HepG2 (cell line): ENCODE measurements around the gene SLC19A1. TPM values are rescaled to one million over a fixed set of nuclear protein-coding genes. Genes with fewer than 3 reads are reported as not detected.

Experiments
- CHD2 ChIP-seq: IDR thresholded peaks from 2 replicates; pipeline ENCODE4 v1.6.1; 2011; ENCODE audit warnings: low read depth, low read length, improper control_type of control experiment
- HOXA5 ChIP-seq: sonication (generic); formaldehyde crosslinking; IDR thresholded peaks from 2 replicates; pipeline ENCODE4 v1.4.0; 2020; ENCODE audit warnings: missing genetic modification reagents
- HOXD1 ChIP-seq: sonication (generic); formaldehyde crosslinking; IDR thresholded peaks from 2 replicates; pipeline ENCODE4 v1.5.0; 2020; ENCODE audit warnings: missing genetic modification reagents
- MAFG ChIP-seq: sonication (generic); formaldehyde crosslinking; IDR thresholded peaks from 2 replicates; pipeline ENCODE4 v1.5.1; 2020; ENCODE audit warnings: mild to moderate bottlenecking, missing genetic modification reagents
- NFYC ChIP-seq: IDR thresholded peaks from 2 replicates; pipeline ENCODE4 v1.6.1; 2016; ENCODE audit warnings: missing genetic modification reagents, missing compliant biosample characterization
- SNRNP70 ChIP-seq: fragments of 200-400 bp; formaldehyde crosslinking; IDR thresholded peaks from 2 replicates; pipeline ENCODE4 v1.6.1; 2017; ENCODE audit warnings: mild to moderate bottlenecking, low read depth, low read length, moderate library complexity
- SPEN ChIP-seq: sonication (generic); formaldehyde crosslinking; IDR thresholded peaks from 2 replicates; pipeline ENCODE4 v1.5.1; 2020; ENCODE audit warnings: low read depth, mild to moderate bottlenecking, missing genetic modification reagents
- ZBTB21 ChIP-seq: sonication (generic); formaldehyde crosslinking; IDR thresholded peaks from 2 replicates; pipeline ENCODE4 v1.4.0; 2020; ENCODE audit warnings: missing genetic modification reagents
- ZNF558 ChIP-seq: sonication (generic); formaldehyde crosslinking; IDR thresholded peaks from 2 replicates; pipeline ENCODE4 v1.9.0; 2022; ENCODE audit warnings: mild to moderate bottlenecking, missing genetic modification reagents, borderline replicate concordance
- ZNF737 ChIP-seq: sonication (generic); formaldehyde crosslinking; IDR thresholded peaks from 2 replicates; pipeline ENCODE4 v1.5.0; 2020; ENCODE audit warnings: missing genetic modification reagents, mild to moderate bottlenecking, borderline replicate concordance
- ZNF776 ChIP-seq: sonication (generic); formaldehyde crosslinking; IDR thresholded peaks from 2 replicates; pipeline ENCODE4 v1.4.0; 2020; ENCODE audit warnings: mild to moderate bottlenecking, missing genetic modification reagents
- polyA plus RNA-seq, 8 experiments: library from polyadenylated mRNA; depleted of rRNA in 3 of 8; stranded (reverse) in 7 of 8; unstranded in 1 of 8; fragments of >200 nt; fragmentation: Illumina TruSeq in 4 of 8; extraction: Trizol in 4 of 8; gene quantifications; 2 replicates each; pipeline versions ENCODE4 v1.2.1 to v1.2.3, GENCODE V29; 2011 to 2016; ENCODE audit warnings: low read depth in 4 of 8, missing spikeins in 1 of 8, mixed read lengths in 1 of 8; ENCODE audit not compliant: insufficient read depth in 1 of 8
- total RNA-seq, 5 experiments: library from RNA; depleted of rRNA; stranded (reverse); fragments of >200 nt; fragmentation: Illumina TruSeq; extraction: Trizol; gene quantifications; 2 replicates each; pipeline ENCODE4 v1.2.3, GENCODE V29; 2016; ENCODE audit warnings: low read depth in 1 of 5
- TF ChIP-seq, protein P1 (sequence below): fragments of 450-650 bp; IDR thresholded peaks from 2 replicates; pipeline ENCODE4 v1.6.1; 2017; ENCODE audit warnings: mild to moderate bottlenecking
- TF ChIP-seq, protein P2 (sequence below): sonication (generic); formaldehyde crosslinking; IDR thresholded peaks from 2 replicates; pipeline ENCODE4 v1.5.0; 2020; ENCODE audit warnings: mild to moderate bottlenecking, missing genetic modification reagents
- TF ChIP-seq, protein P3 (sequence below): sonication (generic); formaldehyde crosslinking; IDR thresholded peaks from 2 replicates; pipeline ENCODE4 v1.8.1; 2022; ENCODE audit warnings: low read depth, mild to moderate bottlenecking, missing genetic modification reagents
- TF ChIP-seq, protein P4 (sequence below): sonication (generic); formaldehyde crosslinking; IDR thresholded peaks from 2 replicates; pipeline ENCODE4 v1.8.0; 2022; ENCODE audit warnings: missing genetic modification reagents, mild to moderate bottlenecking, moderate library complexity, borderline replicate concordance

Gene SLC19A1
- total and polyA plus RNA-seq, 2 of the 13 experiments (the other 11 are each of a cell fraction or from before 2014, with no cell fraction given): 21.8 to 23.0 TPM

DNA sequence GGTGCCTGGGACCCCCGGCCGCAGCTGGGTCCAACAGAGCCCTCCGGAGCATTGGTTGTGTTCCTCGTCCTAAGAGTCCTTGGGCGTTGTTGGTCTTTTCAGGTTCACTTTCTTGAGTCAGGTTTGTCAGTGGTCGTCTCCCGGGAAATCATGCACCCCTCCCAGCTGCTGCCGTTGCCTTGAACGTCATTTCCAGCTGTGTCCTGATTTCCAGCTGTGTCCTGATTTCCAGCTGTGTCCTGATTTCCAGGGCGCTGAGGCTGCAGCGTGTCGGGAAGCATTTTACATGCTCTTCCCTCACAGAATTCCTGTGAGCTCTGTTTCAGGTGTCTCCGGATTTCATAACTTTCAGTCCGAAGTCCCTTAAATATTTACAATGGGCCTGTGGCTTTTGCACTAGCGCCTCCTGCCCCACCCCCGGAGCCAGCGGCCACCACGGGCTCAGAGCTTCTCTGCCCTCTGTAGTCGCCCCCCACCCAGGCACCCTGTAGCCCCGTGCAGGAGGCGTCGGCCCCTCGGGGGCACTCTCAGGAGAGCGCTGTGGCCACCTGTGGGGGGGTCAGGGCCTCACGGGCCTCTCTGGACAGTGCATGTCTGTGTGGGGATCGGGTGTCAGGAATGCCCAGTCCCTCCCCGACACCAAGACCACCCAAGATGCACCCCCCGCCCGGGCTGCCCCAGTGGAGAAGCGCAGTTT, 70.6 kb downstream of the SLC19A1 start (continued):
- TF ChIP-seq ZNF558 (CRISPR knock-in tag) (no peak; the same call in 1 of the 2 replicates), SNRNP70 (no peak), MAFG (CRISPR knock-in tag) (no peak), HOXA5 (CRISPR knock-in tag) (peak; percentile 27; the same call in 1 of the 2 replicates), NFYC (CRISPR knock-in tag) (peak; percentile 28; the same call in 1 of the 2 replicates), SPEN (CRISPR knock-in tag) (peak; percentile 67), CHD2 (no peak), ZNF737 (CRISPR knock-in tag) (no peak), ZBTB21 (CRISPR knock-in tag) (peak; percentile 52), ZNF776 (CRISPR knock-in tag) (peak; percentile 71), HOXD1 (no peak; the same call in 1 of the 2 replicates)
- TF ChIP-seq, protein P1, sequence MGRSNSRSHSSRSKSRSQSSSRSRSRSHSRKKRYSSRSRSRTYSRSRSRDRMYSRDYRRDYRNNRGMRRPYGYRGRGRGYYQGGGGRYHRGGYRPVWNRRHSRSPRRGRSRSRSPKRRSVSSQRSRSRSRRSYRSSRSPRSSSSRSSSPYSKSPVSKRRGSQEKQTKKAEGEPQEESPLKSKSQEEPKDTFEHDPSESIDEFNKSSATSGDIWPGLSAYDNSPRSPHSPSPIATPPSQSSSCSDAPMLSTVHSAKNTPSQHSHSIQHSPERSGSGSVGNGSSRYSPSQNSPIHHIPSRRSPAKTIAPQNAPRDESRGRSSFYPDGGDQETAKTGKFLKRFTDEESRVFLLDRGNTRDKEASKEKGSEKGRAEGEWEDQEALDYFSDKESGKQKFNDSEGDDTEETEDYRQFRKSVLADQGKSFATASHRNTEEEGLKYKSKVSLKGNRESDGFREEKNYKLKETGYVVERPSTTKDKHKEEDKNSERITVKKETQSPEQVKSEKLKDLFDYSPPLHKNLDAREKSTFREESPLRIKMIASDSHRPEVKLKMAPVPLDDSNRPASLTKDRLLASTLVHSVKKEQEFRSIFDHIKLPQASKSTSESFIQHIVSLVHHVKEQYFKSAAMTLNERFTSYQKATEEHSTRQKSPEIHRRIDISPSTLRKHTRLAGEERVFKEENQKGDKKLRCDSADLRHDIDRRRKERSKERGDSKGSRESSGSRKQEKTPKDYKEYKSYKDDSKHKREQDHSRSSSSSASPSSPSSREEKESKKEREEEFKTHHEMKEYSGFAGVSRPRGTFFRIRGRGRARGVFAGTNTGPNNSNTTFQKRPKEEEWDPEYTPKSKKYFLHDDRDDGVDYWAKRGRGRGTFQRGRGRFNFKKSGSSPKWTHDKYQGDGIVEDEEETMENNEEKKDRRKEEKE: no peak
- TF ChIP-seq, protein P2, sequence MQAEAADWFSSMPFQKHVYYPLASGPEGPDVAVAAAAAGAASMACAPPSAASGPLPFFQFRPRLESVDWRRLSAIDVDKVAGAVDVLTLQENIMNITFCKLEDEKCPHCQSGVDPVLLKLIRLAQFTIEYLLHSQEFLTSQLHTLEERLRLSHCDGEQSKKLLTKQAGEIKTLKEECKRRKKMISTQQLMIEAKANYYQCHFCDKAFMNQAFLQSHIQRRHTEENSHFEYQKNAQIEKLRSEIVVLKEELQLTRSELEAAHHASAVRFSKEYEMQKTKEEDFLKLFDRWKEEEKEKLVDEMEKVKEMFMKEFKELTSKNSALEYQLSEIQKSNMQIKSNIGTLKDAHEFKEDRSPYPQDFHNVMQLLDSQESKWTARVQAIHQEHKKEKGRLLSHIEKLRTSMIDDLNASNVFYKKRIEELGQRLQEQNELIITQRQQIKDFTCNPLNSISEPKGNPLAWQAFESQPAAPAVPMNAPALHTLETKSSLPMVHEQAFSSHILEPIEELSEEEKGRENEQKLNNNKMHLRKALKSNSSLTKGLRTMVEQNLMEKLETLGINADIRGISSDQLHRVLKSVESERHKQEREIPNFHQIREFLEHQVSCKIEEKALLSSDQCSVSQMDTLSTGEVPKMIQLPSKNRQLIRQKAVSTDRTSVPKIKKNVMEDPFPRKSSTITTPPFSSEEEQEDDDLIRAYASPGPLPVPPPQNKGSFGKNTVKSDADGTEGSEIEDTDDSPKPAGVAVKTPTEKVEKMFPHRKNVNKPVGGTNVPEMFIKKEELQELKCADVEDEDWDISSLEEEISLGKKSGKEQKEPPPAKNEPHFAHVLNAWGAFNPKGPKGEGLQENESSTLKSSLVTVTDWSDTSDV (CRISPR knock-in tag): no peak
- TF ChIP-seq, protein P3, sequence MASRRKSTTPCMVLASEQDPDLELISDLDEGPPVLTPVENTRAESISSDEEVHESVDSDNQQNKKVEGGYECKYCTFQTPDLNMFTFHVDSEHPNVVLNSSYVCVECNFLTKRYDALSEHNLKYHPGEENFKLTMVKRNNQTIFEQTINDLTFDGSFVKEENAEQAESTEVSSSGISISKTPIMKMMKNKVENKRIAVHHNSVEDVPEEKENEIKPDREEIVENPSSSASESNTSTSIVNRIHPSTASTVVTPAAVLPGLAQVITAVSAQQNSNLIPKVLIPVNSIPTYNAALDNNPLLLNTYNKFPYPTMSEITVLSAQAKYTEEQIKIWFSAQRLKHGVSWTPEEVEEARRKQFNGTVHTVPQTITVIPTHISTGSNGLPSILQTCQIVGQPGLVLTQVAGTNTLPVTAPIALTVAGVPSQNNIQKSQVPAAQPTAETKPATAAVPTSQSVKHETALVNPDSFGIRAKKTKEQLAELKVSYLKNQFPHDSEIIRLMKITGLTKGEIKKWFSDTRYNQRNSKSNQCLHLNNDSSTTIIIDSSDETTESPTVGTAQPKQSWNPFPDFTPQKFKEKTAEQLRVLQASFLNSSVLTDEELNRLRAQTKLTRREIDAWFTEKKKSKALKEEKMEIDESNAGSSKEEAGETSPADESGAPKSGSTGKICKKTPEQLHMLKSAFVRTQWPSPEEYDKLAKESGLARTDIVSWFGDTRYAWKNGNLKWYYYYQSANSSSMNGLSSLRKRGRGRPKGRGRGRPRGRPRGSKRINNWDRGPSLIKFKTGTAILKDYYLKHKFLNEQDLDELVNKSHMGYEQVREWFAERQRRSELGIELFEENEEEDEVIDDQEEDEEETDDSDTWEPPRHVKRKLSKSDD (CRISPR knock-in tag): no peak
- TF ChIP-seq, protein P4, sequence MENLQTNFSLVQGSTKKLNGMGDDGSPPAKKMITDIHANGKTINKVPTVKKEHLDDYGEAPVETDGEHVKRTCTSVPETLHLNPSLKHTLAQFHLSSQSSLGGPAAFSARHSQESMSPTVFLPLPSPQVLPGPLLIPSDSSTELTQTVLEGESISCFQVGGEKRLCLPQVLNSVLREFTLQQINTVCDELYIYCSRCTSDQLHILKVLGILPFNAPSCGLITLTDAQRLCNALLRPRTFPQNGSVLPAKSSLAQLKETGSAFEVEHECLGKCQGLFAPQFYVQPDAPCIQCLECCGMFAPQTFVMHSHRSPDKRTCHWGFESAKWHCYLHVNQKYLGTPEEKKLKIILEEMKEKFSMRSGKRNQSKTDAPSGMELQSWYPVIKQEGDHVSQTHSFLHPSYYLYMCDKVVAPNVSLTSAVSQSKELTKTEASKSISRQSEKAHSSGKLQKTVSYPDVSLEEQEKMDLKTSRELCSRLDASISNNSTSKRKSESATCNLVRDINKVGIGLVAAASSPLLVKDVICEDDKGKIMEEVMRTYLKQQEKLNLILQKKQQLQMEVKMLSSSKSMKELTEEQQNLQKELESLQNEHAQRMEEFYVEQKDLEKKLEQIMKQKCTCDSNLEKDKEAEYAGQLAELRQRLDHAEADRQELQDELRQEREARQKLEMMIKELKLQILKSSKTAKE (CRISPR knock-in tag): peak; percentile 91
